MM.1S (cell line): ENCODE results near the gene CISD3.

ENCODE experiments used
- CTCF ChIP-seq: fragments of 300-600 bp; sonication (generic); IDR thresholded peaks from 2 replicates; pipeline ENCODE4 v1.5.1; 2016; ENCODE audit warnings: antibody characterized with exemption, low read length, mixed read lengths
- EZH2 ChIP-seq: fragments of 300-600 bp; sonication (generic); optimal IDR thresholded peaks from 2 replicates; pipeline ENCODE3; 2017; ENCODE audit warnings: low read depth, mild to moderate bottlenecking, antibody characterized with exemption, low read length, mixed read lengths
- EZH2phosphoT487 ChIP-seq: fragments of 300-600 bp; sonication (generic); IDR thresholded peaks from 2 replicates; pipeline ENCODE4 v1.6.1; 2018; ENCODE audit warnings: antibody characterized with exemption, low read length

GRCh38 chr17:38779965-38780752, 50.0 kb downstream of the CISD3 start:
- TF ChIP-seq CTCF (no peak), EZH2 (no peak), EZH2phosphoT487 (no peak)
